H9 (cell line): Measurements from ENCODE around the gene FAM89B. TPM values are rescaled to one million over a fixed set of nuclear protein-coding genes. Genes with fewer than 3 reads are reported as not detected.

Source experiments
- DNase-seq: peaks from one replicate; pipeline ENCODE4 v3.0.0-alpha.2; 2017
- H2AFZ ChIP-seq: one replicate; pipeline ENCODE4 v1.6.1; 2013; ENCODE audit warnings: mild to moderate bottlenecking, low read length, control low read depth, moderate library complexity
- H2AK5ac ChIP-seq: 2 replicates; pipeline ENCODE4 v1.6.1; 2013; ENCODE audit warnings: low read length, control low read depth, mixed read lengths; ENCODE audit not compliant: insufficient read length
- H2BK120ac ChIP-seq: one replicate; pipeline ENCODE4 v1.6.1; 2013; ENCODE audit warnings: low read depth, mild to moderate bottlenecking, low read length, control low read depth, inconsistent platforms; ENCODE audit not compliant: poor library complexity, severe bottlenecking
- H2BK12ac ChIP-seq: 2 replicates; pipeline ENCODE4 v1.6.1; 2013; ENCODE audit warnings: low read length, control low read depth, mixed read lengths, low read depth; ENCODE audit not compliant: insufficient read length
- H2BK15ac ChIP-seq: 2 replicates; pipeline ENCODE4 v1.6.1; 2013; ENCODE audit warnings: low read depth, low read length, control low read depth
- H2BK20ac ChIP-seq: one replicate; pipeline ENCODE4 v1.6.1; 2013; ENCODE audit warnings: low read depth, mild to moderate bottlenecking, low read length, control low read depth, inconsistent platforms; ENCODE audit not compliant: poor library complexity, severe bottlenecking
- H2BK5ac ChIP-seq: 2 replicates; pipeline ENCODE4 v1.6.1; 2013; ENCODE audit warnings: low read length, control low read depth, mixed read lengths; ENCODE audit not compliant: insufficient read length
- H3K14ac ChIP-seq: 2 replicates; pipeline ENCODE4 v1.6.1; 2013; ENCODE audit warnings: low read length, control low read depth; ENCODE audit not compliant: insufficient read depth
- H3K18ac ChIP-seq: 2 replicates; pipeline ENCODE4 v1.6.1; 2013; ENCODE audit warnings: low read depth, mild to moderate bottlenecking, mixed read lengths, low read length, control low read depth; ENCODE audit not compliant: insufficient read length
- H3K23ac ChIP-seq: 2 replicates; pipeline ENCODE4 v1.6.1; 2013; ENCODE audit warnings: low read length, control low read depth, mixed read lengths, low read depth; ENCODE audit not compliant: insufficient read length
- H3K23me2 ChIP-seq: 2 replicates; pipeline ENCODE4 v1.6.1; 2013; ENCODE audit warnings: low read depth, mild to moderate bottlenecking, mixed read lengths, low read length, control low read depth; ENCODE audit not compliant: insufficient read length, poor library complexity, severe bottlenecking
- H3K27ac ChIP-seq: 2 replicates; pipeline ENCODE4 v1.5.1; 2013; ENCODE audit warnings: low read length, control low read depth, mixed read lengths, low read depth; ENCODE audit not compliant: insufficient read length
- H3K27me3 ChIP-seq: 2 replicates; pipeline ENCODE4 v1.6.1; 2013; ENCODE audit warnings: low read length, control low read depth, inconsistent platforms; ENCODE audit not compliant: insufficient read depth
- H3K4ac ChIP-seq: 2 replicates; pipeline ENCODE4 v1.6.1; 2013; ENCODE audit warnings: low read depth, mild to moderate bottlenecking, control low read depth, inconsistent platforms, low read length, moderate library complexity
- H3K4me1 ChIP-seq: 2 replicates; pipeline ENCODE4 v1.6.1; 2013; ENCODE audit warnings: low read length, control low read depth, inconsistent platforms; ENCODE audit not compliant: insufficient read depth
- H3K4me2 ChIP-seq: 2 replicates; pipeline ENCODE4 v1.6.1; 2013; ENCODE audit warnings: low read length, control low read depth, mixed read lengths; ENCODE audit not compliant: insufficient read length, insufficient read depth
- H3K56ac ChIP-seq: 2 replicates; pipeline ENCODE4 v1.6.1; 2013; ENCODE audit warnings: low read depth, mild to moderate bottlenecking, mixed read lengths, low read length, control low read depth; ENCODE audit not compliant: insufficient read length
- H3K79me1 ChIP-seq: 2 replicates; pipeline ENCODE4 v1.6.1; 2013; ENCODE audit warnings: low read depth, mild to moderate bottlenecking, moderate library complexity, low read length, control low read depth, inconsistent platforms; ENCODE audit not compliant: insufficient read depth, poor library complexity, severe bottlenecking
- H3K79me2 ChIP-seq: 2 replicates; pipeline ENCODE4 v1.6.1; 2013; ENCODE audit warnings: low read length, control low read depth, inconsistent platforms; ENCODE audit not compliant: insufficient read depth
- H3K9ac ChIP-seq: 2 replicates; pipeline ENCODE4 v1.6.1; 2013; ENCODE audit warnings: low read length, control low read depth, mixed read lengths; ENCODE audit not compliant: insufficient read length; ENCODE audit errors: extremely low read depth
- H3K9me3 ChIP-seq: one replicate; pipeline ENCODE4 v1.6.1; 2013; ENCODE audit warnings: low read depth, low read length, inconsistent platforms; ENCODE audit not compliant: control insufficient read depth
- H3T11ph ChIP-seq: one replicate; pipeline ENCODE4 v1.6.1; 2013; ENCODE audit warnings: mild to moderate bottlenecking, low read length, control low read depth, inconsistent platforms
- H4K20me1 ChIP-seq: one replicate; pipeline ENCODE4 v1.6.1; 2013; ENCODE audit not compliant: control insufficient read depth, insufficient read length, insufficient read depth
- H4K5ac ChIP-seq: 2 replicates; pipeline ENCODE4 v1.6.1; 2013; ENCODE audit warnings: low read depth, mild to moderate bottlenecking, mixed read lengths, low read length, control low read depth; ENCODE audit not compliant: insufficient read length
- H4K8ac ChIP-seq: replicated peaks from 2 replicates; pipeline ENCODE4 v1.6.1; 2013; ENCODE audit warnings: low read length, control low read depth, mixed read lengths, low read depth; ENCODE audit not compliant: insufficient read length
- H4K91ac ChIP-seq: 2 replicates; pipeline ENCODE4 v1.6.1; 2013; ENCODE audit warnings: low read depth, mild to moderate bottlenecking, moderate library complexity, mixed read lengths, low read length, control low read depth; ENCODE audit not compliant: insufficient read length
- H3K27ac Mint-ChIP-seq, 3 experiments: 2 replicates in 2 of 3; 3 replicates in 1 of 3; pipeline ENCODE4 v1.8.0; 2020 to 2021; ENCODE audit warnings: mixed read lengths in 3 of 3, mild to moderate bottlenecking in 1 of 3, moderate library complexity in 1 of 3
- H3K27me3 Mint-ChIP-seq: 2 replicates; pipeline ENCODE4 v1.8.0; 2021; ENCODE audit warnings: low read depth, mild to moderate bottlenecking, moderate library complexity, mixed read lengths
- H3K36me3 Mint-ChIP-seq, 3 experiments: 2 replicates in 2 of 3; 3 replicates in 1 of 3; pipeline ENCODE4 v1.8.0; 2020 to 2021; ENCODE audit warnings: low read depth in 3 of 3, mixed read lengths in 3 of 3; ENCODE audit not compliant: insufficient read depth in 1 of 3
- H3K4me1 Mint-ChIP-seq, 2 experiments: 2 replicates each; pipeline ENCODE4 v1.8.0; 2020; ENCODE audit warnings: mixed read lengths in 2 of 2
- H3K4me3 Mint-ChIP-seq, 2 experiments: 2 replicates in 1 of 2; 3 replicates in 1 of 2; pipeline ENCODE4 v1.8.0; 2020 to 2021; ENCODE audit warnings: mild to moderate bottlenecking in 2 of 2, mixed read lengths in 2 of 2, moderate library complexity in 1 of 2
- H3K9me3 Mint-ChIP-seq, 2 experiments: 2 replicates in 1 of 2; 3 replicates in 1 of 2; pipeline ENCODE4 v1.8.0; 2020; ENCODE audit warnings: mild to moderate bottlenecking in 2 of 2, mixed read lengths in 2 of 2, moderate library complexity in 1 of 2
- WGBS: extraction: QIAGEN DNeasy Blood & Tissue Kit; methylation state at CpG from one replicate; pipeline ENCODE4 v1.1.7; 2013; ENCODE audit warnings: missing lambda C conversion rate, low lambda C conversion rate, mixed read lengths; ENCODE audit not compliant: insufficient read length; ENCODE audit errors: extremely low coverage; 5-methylcytosine and 5-hydroxymethylcytosine counted together
- total RNA-seq: library from RNA; stranded (reverse); gene quantifications from 2 replicates; pipeline ENCODE4 v1.2.1, GENCODE V29; 2021
- TF ChIP-seq, protein P1 (sequence below): fragments of 200-600 bp; sonication (generic); conservative IDR thresholded peaks from 3 replicates; pipeline ENCODE4 v1.8.0; 2021; ENCODE audit warnings: antibody characterized with exemption, mild to moderate bottlenecking

The FAM89B gene
- total RNA-seq, 1 experiment from 2014 or later: 21.7 TPM

DNA sequence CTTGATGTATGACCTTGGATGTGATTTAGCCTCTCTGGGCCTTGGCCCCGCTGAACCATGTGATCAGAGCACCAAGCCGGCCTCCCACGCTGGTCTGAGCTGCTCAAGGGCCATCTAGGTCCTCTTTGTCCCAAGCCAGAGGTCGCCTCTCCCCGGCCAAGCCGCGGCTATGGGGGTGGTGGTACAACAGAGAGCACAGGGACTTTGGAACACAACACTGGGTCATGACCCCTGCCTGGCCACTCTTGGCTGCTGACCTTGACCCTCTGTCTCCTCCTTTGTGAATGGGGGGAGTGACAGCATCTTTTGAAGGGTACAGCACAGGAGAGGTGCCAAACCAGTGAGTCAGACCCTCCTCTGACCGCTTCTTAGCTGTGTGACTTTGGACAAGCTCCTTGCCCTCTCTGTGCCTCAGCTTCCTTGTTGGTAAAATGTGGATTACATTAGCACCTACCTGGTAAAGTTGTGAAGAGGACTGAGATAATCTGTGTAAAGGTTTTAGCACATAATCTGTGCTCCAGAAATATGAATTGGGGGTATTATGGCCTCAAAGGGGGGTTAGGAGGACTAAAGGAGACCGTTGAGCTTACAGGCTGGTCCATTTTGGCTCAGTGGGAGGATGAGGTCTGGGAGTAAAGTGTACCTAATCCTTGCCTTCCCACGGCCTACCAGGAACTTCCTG lies 42.7 kb upstream of the FAM89B start:
- no CpG with 5 or more reads among the region's 10 CpGs for WGBS
- DNase-seq: no peak

More for the DNA sequence above, 42.7 kb upstream of the FAM89B start:
- Mint-ChIP-seq H3K27me3 (peaks cover under 1% of the 10 kb centered on the region; the same call in 1 of the 2 replicates), H3K9me3 (no peaks in the 10 kb centered on the region; a peak in 1 of 5 replicates), H3K27ac (no peak overlapping the region; a peak in 1 of 7 replicates), H3K4me1 (peaks cover 4 to 7% of the 10 kb centered on the region in 2 experiments), H3K4me3 (no peak overlapping the region), H3K36me3 (peaks cover 20 to 53% (median 47%) of the 10 kb centered on the region in 3 experiments)
- Histone ChIP-seq H2BK120ac (no peak overlapping the region), H3T11ph (no peak overlapping the region), H2AFZ (no peak overlapping the region), H3K79me2 (no peaks in the 10 kb centered on the region; the same call in 1 of the 2 replicates), H4K20me1 (no peaks in the 10 kb centered on the region), H2BK20ac (no peak overlapping the region), H3K4me2 (no peak overlapping the region), H3K27me3 (no peaks in the 10 kb centered on the region), H3K4ac (no peak overlapping the region), H3K9ac (no peak overlapping the region), H2BK15ac (no peak overlapping the region), H3K23ac (no peak overlapping the region), H3K23me2 (peaks cover 4% of the 10 kb centered on the region), H3K56ac (no peak overlapping the region), H3K14ac (no peak overlapping the region), H2BK12ac (no peak overlapping the region), H3K27ac (no peak overlapping the region), H2BK5ac (no peak overlapping the region), H3K79me1 (no peaks in the 10 kb centered on the region), H2AK5ac (no peak overlapping the region), H4K91ac (no peak overlapping the region), H4K5ac (no peak overlapping the region), H3K18ac (no peak overlapping the region), H3K9me3 (no peaks in the 10 kb centered on the region), H3K4me1 (no peaks in the 10 kb centered on the region), H4K8ac (no peak overlapping the region)
- TF ChIP-seq, protein P1, sequence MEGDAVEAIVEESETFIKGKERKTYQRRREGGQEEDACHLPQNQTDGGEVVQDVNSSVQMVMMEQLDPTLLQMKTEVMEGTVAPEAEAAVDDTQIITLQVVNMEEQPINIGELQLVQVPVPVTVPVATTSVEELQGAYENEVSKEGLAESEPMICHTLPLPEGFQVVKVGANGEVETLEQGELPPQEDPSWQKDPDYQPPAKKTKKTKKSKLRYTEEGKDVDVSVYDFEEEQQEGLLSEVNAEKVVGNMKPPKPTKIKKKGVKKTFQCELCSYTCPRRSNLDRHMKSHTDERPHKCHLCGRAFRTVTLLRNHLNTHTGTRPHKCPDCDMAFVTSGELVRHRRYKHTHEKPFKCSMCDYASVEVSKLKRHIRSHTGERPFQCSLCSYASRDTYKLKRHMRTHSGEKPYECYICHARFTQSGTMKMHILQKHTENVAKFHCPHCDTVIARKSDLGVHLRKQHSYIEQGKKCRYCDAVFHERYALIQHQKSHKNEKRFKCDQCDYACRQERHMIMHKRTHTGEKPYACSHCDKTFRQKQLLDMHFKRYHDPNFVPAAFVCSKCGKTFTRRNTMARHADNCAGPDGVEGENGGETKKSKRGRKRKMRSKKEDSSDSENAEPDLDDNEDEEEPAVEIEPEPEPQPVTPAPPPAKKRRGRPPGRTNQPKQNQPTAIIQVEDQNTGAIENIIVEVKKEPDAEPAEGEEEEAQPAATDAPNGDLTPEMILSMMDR: no peak
